GM23248 (cell line): Measurements from ENCODE around the gene ZDHHC14.

Source experiments
- EZH2 ChIP-seq: fragments of 200-600 bp; sonication (generic); IDR thresholded peaks from 2 replicates; pipeline ENCODE4 v1.6.1; 2018; ENCODE audit warnings: antibody characterized with exemption, mild to moderate bottlenecking; ENCODE audit not compliant: insufficient read depth, poor library complexity, severe bottlenecking
- EZH2phosphoT487 ChIP-seq: fragments of 200-600 bp; sonication (generic); IDR thresholded peaks from 2 replicates; pipeline ENCODE4 v1.6.1; 2018; ENCODE audit warnings: antibody characterized with exemption, moderate library complexity, mild to moderate bottlenecking, low read depth; ENCODE audit not compliant: insufficient read depth

GRCh38 chr6:157648561-157648960, 267.6 kb downstream of the ZDHHC14 start:
- TF ChIP-seq EZH2 (no peak), EZH2phosphoT487 (no peak)
